Fibroblast of the aortic adventitia (primary cell): ENCODE measurements around the gene PTPRC. TPM values are rescaled to one million over a fixed set of nuclear protein-coding genes. Genes with fewer than 3 reads are reported as not detected.

Experiments
- DNase-seq: peaks from one replicate; pipeline ENCODE4 v3.0.0-alpha.2; 2010; ENCODE audit warnings: low read depth
- H3K4me3 ChIP-seq: 2 replicates; pipeline ENCODE4 v1.5.1; 2011; ENCODE audit warnings: low read depth, mild to moderate bottlenecking, control low read depth, low read length, moderate library complexity
- CTCF ChIP-seq: IDR thresholded peaks from 2 replicates; pipeline ENCODE4 v1.5.1; 2011; ENCODE audit warnings: mild to moderate bottlenecking, low read length, control low read depth, inconsistent platforms; ENCODE audit not compliant: insufficient read depth
- total RNA-seq: library from RNA; depleted of rRNA; stranded (reverse); fragments of >200 nt; gene quantifications from 2 replicates; pipeline ENCODE4 v1.2.3, GENCODE V29; 2012; ENCODE audit warnings: low replicate concordance

The PTPRC gene
- 0.09 TPM in 1 of 2 replicates, not detected in the other for total RNA-seq

- TF ChIP-seq CTCF, result no peak
- no peak for DNase-seq
- H3K4me3 ChIP-seq, result no peak within 1 kb of the TSS
These were observed at the start of gene PTPRC for GRCh38 chr1:198638894-198639635. Gene PTPRC, plus strand, starts transcription at chr1:198639040. Its CDS starts 229 bp downstream, at chr1:198639269.

GRCh38 chr1:198590454-198590853 is 48.4 kb upstream of the PTPRC start:
- no peak overlapping the region for H3K4me3 ChIP-seq
- TF ChIP-seq CTCF, result no peak
- no peak for DNase-seq

- no peak for DNase-seq
- H3K4me3 ChIP-seq, result no peak overlapping the region
- no peak for TF ChIP-seq CTCF
These were observed 43.1 kb upstream of the PTPRC start for GRCh38 chr1:198595765-198596164.

- no peak for TF ChIP-seq CTCF
- H3K4me3 ChIP-seq, result no peak overlapping the region
- DNase-seq, result no peak
These were observed 41.0 kb upstream of the PTPRC start for GRCh38 chr1:198597690-198598430.

- no peak for DNase-seq
- TF ChIP-seq CTCF, result no peak
- H3K4me3 ChIP-seq, result no peak overlapping the region
These were observed 40.0 kb upstream of the PTPRC start for GRCh38 chr1:198598796-198599321.

- no peak for TF ChIP-seq CTCF
- no peak overlapping the region for H3K4me3 ChIP-seq
- DNase-seq, result no peak
These were observed 39.1 kb upstream of the PTPRC start for GRCh38 chr1:198599749-198600148.
